ENCODE data around the gene GLP2R.

The GLP2R gene

DNA sequence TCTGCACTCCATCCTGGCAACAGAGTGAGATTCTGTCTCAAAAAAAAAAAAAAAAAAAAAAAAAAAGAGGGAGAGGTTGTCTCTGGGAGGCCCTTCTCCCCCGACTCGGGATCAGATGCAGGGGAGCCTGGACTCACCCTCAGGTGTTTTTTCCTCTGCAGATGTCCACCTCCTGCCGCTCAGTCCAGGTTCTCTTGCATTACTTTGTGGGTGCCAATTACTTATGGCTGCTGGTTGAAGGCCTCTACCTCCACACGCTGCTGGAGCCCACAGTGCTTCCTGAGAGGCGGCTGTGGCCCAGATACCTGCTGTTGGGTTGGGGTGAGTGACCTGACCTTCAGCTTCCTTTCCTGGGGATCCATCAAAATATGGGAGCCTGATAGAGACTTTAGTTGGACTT, 34.1 kb downstream of the GLP2R start:
- FAIRE-seq = no peak

GRCh38 chr17:9860851-9861250, 35.1 kb downstream of the GLP2R start:
- FAIRE-seq = no peak

DNA sequence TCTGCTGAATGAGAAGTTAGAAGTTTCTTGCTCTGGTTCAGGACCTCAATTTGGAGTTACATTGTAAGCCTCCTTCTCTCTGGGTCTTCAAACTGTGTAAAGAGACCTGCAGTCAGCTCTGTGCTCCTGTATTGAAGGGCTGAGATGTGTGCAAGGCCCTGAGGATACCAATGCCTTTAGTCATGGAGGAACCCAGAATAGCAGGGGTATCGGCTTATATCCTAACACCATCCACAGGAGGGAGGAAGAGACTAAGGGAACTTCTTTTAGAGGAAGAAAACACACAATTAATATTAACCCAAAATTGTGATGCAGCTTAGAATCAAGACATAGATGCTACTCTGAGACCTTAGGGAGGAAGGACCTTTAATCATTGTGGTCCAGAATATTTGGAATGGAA, 36.5 kb downstream of the GLP2R start:
- FAIRE-seq = no peak

- FAIRE-seq = no peak
Observed at GRCh38 chr17:9862949-9863348, 37.2 kb downstream of the GLP2R start.

DNA sequence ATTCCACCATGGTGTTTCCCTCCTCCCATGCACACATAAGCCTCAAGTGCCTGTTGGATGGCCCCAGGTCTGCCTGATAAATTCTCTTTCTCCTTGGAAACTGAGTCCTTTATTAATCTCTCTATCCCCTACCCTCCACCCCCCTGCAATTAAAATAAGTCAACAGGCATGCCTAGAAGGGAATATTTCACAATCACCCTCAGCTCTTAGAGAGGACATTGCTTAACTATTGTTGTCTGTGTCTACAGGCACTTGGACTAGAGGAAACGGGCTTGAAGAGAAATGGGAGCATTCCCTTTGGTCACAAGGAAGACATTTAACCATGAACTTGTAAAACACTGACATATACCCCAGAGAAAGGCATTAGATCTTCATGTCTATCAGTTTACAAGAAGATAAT, 39.9 kb downstream of the GLP2R start:
- no peak for FAIRE-seq

- FAIRE-seq = no peak
Observed at GRCh38 chr17:9868552-9868951, 42.8 kb downstream of the GLP2R start.

GRCh38 chr17:9872852-9873251, 47.1 kb downstream of the GLP2R start:
- no peak for FAIRE-seq

DNA sequence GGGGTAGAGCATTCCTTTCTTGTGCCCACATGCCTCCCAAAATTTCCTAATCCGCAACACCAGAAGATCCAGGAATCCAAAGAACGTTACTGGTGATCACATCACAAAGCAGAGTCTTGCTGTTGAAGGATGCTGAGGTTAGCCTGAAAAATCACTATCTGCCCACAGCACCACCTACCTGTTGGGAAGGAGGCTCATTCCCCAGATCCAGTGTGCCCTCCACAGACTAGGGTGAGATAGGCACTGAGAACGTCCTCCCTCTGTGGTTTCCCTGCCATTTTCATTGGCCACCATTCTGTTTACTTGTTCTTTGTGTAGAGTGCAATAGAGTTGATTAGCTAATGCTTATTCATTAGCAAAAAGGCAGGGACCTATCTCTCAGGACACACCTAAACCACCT, 49.0 kb downstream of the GLP2R start:
- no peak for FAIRE-seq

DNA sequence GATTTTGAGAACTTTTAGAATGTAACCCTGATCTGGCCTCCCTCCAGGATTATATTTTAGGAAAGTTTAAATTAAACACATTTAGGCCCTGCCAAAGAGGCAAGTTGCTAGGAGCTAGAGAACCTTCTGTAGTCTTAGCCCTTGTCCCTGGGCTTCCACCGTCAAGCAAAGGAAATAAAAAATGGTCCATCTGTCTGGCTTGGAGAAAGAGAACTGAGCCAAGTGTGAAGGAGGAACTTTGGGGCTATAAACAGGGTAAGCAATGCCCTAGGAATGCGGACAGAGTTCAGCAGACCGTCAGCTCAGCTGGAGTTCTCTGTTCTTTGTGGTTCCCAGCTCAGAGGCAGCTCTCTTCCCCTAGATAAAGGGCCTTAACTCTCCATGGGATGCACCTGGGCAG, 49.7 kb downstream of the GLP2R start:
- no peak for FAIRE-seq

- no peak for FAIRE-seq
Observed at GRCh38 chr17:9878356-9878755, 52.6 kb downstream of the GLP2R start.

GRCh38 chr17:9878786-9879525, 53.2 kb downstream of the GLP2R start:
- no peak for FAIRE-seq

DNA sequence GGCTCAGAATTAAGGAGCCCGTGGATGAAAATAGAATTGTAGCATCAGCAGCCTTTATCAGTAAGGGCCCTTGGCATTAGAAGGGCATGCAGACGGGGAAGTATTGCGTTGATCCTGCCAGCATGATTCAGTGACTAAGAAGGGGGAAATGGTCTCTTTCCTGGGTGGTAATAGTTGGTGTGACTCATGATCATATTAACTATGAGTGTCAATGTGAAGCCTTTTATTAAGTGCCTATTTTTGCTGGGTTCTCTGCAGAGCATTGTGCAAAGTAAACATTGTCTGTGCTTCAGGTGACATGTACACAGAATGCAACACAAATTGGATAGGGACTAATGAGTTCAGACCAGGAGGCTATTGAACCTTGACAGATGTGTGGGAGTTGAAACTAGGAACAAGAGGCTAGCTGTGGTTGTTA, 54.9 kb downstream of the GLP2R start:
- peak; percentile 87 for FAIRE-seq

GRCh38 chr17:9883451-9883850, 57.7 kb downstream of the GLP2R start:
- no peak for FAIRE-seq

DNA sequence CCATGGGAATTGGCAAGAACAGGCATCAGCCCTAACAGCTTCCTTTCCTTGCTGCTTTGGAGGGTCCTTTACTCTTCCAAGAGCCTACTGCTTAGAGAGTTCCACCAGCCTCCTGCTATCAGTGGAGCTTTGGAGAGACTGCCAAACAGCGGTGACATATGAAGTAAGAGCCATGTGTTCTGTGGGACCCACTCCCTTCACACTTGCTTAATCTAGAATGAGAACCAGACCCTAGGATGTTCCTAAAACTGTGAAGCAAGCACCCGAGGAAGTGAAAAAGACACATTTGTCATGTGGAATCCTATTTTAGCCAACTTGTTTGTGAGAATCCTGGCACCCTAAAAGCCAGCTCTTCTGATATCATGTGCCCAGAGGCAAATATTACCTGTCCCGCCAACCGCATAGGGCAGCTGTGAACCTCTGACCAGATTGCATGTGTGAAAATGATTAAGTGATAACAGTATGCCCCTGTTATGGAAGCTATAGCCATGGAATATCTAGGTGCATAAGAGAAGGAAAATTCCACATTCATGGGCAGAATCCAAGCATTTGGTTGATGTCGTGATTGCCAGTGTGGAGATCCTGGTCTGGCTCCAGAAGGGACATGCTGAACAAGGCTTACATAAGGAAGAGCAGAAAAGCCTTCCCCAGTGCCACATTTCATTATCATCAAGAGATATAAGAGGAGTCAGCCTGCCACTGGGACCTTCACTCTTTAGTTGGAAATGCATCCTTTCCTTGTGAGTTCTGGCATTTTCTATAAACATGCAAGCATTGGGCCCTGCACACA, 60.6 kb downstream of the GLP2R start:
- FAIRE-seq = no peak

GRCh38 chr17:9887508-9887907, 61.8 kb downstream of the GLP2R start:
- no peak for FAIRE-seq

GRCh38 chr17:9890124-9890523, 64.4 kb downstream of the GLP2R start:
- FAIRE-seq = no peak

GRCh38 chr17:9893411-9894012, 67.8 kb downstream of the GLP2R start:
- no peak for FAIRE-seq

GRCh38 chr17:9894231-9894630, 68.5 kb downstream of the GLP2R start:
- no peak for FAIRE-seq

DNA sequence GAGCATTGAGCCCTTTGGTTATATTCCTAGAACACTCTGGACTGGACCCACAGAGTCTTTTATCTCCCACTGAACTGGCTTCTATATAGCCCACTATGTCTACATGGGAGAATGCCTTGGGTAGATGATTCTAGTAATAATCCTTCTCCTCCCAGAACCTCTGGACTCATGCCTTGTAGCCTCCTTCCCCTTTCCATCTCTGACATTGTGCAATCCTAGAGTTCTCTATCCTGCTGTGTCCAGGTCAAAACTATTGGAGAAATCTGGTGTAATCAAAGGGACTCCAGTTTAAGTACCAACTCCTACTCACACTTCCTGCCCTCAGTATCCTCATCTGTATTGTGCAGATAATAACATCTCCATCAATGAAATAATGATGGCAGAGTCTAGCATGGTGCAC, 70.2 kb downstream of the GLP2R start:
- no peak for FAIRE-seq

DNA sequence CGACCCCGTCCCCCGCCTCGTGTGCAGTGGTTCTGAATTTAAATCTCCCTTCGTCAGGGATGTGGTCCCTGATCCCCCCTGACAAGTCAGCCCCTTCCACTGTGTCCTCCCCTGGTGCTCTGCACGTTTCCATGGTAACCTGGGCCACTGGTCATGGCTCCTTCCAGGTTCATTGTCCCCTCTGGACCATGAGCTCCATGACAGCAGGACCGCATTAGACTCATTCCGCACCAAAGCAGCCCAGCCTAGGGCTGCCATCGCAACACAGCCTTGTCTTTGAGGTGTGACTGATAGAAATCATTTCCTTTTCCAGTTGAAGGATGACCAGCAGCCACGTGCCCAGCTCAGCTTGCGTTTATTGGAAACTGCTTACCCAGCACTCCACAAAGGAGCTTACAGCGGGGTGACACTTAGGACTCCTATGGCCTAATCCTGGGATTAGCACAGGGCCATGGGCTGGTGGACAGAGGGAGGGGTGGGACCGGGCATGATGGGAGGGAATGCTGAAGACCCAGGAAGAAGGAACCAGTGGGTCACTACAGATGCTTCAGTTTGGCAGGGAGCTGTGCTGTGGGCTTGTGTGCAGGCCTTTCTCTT, 71.7 kb downstream of the GLP2R start:
- FAIRE-seq = no peak

DNA sequence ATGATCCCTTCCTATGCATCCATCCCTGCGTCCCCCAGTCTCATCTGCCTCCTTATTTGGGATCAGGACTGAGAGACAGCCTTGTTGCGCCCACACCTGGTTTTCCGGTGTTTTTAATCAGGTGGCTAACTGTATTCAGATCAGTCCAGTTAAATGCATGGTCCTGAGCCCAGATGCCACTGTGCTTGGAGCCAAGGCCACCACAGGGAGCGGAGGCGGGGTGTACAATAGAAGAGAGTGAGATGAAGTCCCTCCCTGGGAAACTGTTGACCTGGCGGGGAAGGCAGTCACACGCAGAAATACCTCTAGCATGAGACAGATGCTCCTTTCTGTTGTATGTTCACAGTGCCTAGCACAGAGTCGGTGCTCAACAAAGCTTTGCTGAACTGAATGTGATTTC, 73.1 kb downstream of the GLP2R start:
- no peak for FAIRE-seq

- no peak for FAIRE-seq
Observed at GRCh38 chr17:9899280-9900043, 73.7 kb downstream of the GLP2R start.

GRCh38 chr17:9900044-9900594, 74.4 kb downstream of the GLP2R start:
- no peak for FAIRE-seq
